Vagina (tissue), 2 donors: Measurements from ENCODE around the gene PPY.

Source experiments
- POLR2A ChIP-seq, 2 donors: fragments of 450-650 bp; IDR thresholded peaks; one replicate each; pipeline ENCODE4 v1.6.1; 2017; ENCODE audit warnings: antibody characterized with exemption in 2 of 2, mild to moderate bottlenecking in 2 of 2, moderate library complexity in 2 of 2
- POLR2AphosphoS5 ChIP-seq, 2 donors: sonication (generic); formaldehyde crosslinking; IDR thresholded peaks; one replicate each; pipeline ENCODE4 v1.9.0; 2017; ENCODE audit warnings: antibody characterized with exemption in 2 of 2, mild to moderate bottlenecking in 2 of 2, low read depth in 1 of 2; ENCODE audit not compliant: insufficient read depth in 1 of 2
- TF ChIP-seq, protein P1 (sequence below), 3 experiments: fragments of 450-650 bp in 2 of 3; fragments of 200-600 bp in 1 of 3; sonication (generic) in 1 of 3; IDR thresholded peaks; one replicate each; pipeline ENCODE4 v1.5.1; 2017 to 2019; ENCODE audit warnings: antibody characterized with exemption in 3 of 3, mild to moderate bottlenecking in 2 of 3, moderate library complexity in 2 of 3

DNA sequence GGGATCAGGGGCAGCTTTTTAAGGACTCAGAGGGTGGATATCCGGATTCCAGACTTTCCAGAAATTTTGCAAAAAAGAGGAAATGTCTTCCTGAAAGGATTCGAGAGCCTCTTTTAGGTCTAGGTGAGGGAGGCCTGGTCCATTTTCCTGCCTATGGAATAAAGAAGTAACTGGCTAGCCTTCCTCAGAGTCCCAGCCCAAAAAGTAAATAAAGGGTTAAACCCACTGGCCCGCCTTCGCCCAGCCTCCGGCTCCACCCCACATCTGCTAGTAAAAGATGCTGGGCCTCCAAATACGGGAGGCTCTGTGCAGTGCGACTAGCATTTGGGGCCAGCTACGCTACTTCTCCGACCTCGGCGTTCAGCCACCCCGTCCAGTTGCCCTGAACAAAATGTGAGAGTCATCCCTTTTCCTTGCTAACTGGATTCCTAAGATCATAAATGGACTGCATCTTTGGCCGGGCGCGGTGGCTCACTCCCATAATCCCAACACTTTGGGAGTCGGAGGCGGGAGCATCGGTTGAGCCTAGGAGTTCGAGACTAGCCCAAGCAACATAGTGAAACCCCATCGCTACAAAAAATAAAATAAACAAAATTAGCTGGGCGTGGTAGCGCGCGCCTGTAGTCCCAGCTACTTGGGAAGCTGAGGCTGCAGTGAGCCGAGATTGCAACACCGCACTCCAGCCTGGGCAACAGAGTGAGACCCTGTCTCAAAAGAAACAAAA, 34.1 kb downstream of the PPY start:
- TF ChIP-seq POLR2A (IDR thresholded peaks at IDR 0.05): peak in 1 of 2 donors; percentile 37
- TF ChIP-seq, protein P1, sequence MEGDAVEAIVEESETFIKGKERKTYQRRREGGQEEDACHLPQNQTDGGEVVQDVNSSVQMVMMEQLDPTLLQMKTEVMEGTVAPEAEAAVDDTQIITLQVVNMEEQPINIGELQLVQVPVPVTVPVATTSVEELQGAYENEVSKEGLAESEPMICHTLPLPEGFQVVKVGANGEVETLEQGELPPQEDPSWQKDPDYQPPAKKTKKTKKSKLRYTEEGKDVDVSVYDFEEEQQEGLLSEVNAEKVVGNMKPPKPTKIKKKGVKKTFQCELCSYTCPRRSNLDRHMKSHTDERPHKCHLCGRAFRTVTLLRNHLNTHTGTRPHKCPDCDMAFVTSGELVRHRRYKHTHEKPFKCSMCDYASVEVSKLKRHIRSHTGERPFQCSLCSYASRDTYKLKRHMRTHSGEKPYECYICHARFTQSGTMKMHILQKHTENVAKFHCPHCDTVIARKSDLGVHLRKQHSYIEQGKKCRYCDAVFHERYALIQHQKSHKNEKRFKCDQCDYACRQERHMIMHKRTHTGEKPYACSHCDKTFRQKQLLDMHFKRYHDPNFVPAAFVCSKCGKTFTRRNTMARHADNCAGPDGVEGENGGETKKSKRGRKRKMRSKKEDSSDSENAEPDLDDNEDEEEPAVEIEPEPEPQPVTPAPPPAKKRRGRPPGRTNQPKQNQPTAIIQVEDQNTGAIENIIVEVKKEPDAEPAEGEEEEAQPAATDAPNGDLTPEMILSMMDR (IDR thresholded peaks at IDR 0.05): no peak
- peak; percentile 54 to 64 for TF ChIP-seq POLR2AphosphoS5 (IDR thresholded peaks at IDR 0.05; ENCODE audit: insufficient read depth in 1 of 2, low read depth in 1 of 2)
